ENCODE data around the gene CDSN. TPM values are rescaled to one million over a fixed set of nuclear protein-coding genes. Genes with fewer than 3 reads are reported as not detected.

The CDSN gene
- total and polyA plus RNA-seq, 2 of the 8 experiments (the other 6 are each of a cell fraction or from before 2014, with no cell fraction given): not detected

GRCh38 chr6:31142361-31142761 lies 22.1 kb upstream of the CDSN start:
- H3K36me3 ChIP-seq (ENCODE audit: control insufficient read depth in 2 of 4, insufficient read depth in 4 of 4, low read length in 3 of 4): peaks cover 2 to 30% (median 6%) of the 10 kb centered on the region in 4 experiments; a peak in 5 of 8 replicates
- no peak overlapping the region for H3K4me3 ChIP-seq (ENCODE audit: extremely low read depth in 1 of 4, insufficient read depth in 2 of 4, low read depth in 3 of 4, low read length in 4 of 4)
- no peak overlapping the region for H4K91ac ChIP-seq (replicated peaks; ENCODE audit: insufficient read length, low read length)
- H4K20me1 ChIP-seq (replicated peaks in 1 of 2; ENCODE audit: control insufficient read depth in 1 of 2, insufficient read depth in 2 of 2, low read length in 2 of 2): no peaks in the 10 kb centered on the region
- no peak overlapping the region for H4K8ac ChIP-seq (ENCODE audit: extremely low read depth, insufficient read depth, low read length)
- no peak overlapping the region for H3K23ac ChIP-seq (ENCODE audit: insufficient read length)
- no peak overlapping the region for H2BK5ac ChIP-seq (ENCODE audit: low read depth, low read length)
- H2BK20ac ChIP-seq (ENCODE audit: low read length): no peak overlapping the region
- no peak overlapping the region for H3K4me2 ChIP-seq (ENCODE audit: insufficient read depth in 1 of 2, low read depth in 2 of 2, low read length in 2 of 2)
- no peaks in the 10 kb centered on the region for H3K9me3 ChIP-seq (ENCODE audit: insufficient read depth in 2 of 2, low read depth in 1 of 2, low read length in 1 of 2)
- H4K5ac ChIP-seq (ENCODE audit: insufficient read length, low read depth, low read length): no peak overlapping the region
- H3K9ac ChIP-seq (replicated peaks in 1 of 4; ENCODE audit: extremely low read depth in 1 of 4, low read depth in 3 of 4, low read length in 3 of 4): no peak overlapping the region
- no peaks in the 10 kb centered on the region; the same call in 1 of the 2 replicates for H3K23me2 ChIP-seq (ENCODE audit: low read depth, low read length)
- H2BK15ac ChIP-seq (ENCODE audit: low read length): no peak overlapping the region
- ChIA-PET CTCF (ENCODE audit: partially characterized antibody) (interaction anchor here (0.6 to 16.4 kb wide), 9 partner anchors 12 to 734 kb away, joined by 3 to 170 read pairs (median 3); partner anchors contain the start of gene TCF19), POLR2A (ENCODE audit: partially characterized antibody) (interaction anchor here (61.6 to 68.5 kb wide), 2 partner anchors 5 to 26 kb away, joined by 2251 read pairs; partner anchors contain the start of genes CCHCR1, CDSN, POU5F1 and PSORS1C1)
- H2AFZ ChIP-seq (ENCODE audit: low read length): no peak overlapping the region
- FAIRE-seq (no peak), DNase-seq (ENCODE audit: low read depth in 1 of 2, low spot score in 2 of 2) (no peak)
- H3K4ac ChIP-seq (replicated peaks; ENCODE audit: insufficient read length, low read depth, low read length): no peak overlapping the region
- H3K4me1 ChIP-seq (replicated peaks in 1 of 4; ENCODE audit: control insufficient read depth in 3 of 4, insufficient read depth in 4 of 4, low read length in 3 of 4): peaks cover 0 to 20% (median 15%) of the 10 kb centered on the region in 4 experiments; a peak in 6 of 7 replicates
- no peak overlapping the region for H3K18ac ChIP-seq (ENCODE audit: extremely low read depth, low read length)
- H3K27me3 ChIP-seq (replicated peaks in 1 of 4; ENCODE audit: control insufficient read depth in 3 of 4, extremely low read depth in 1 of 4, insufficient read depth in 3 of 4, low read length in 3 of 4): 0 out of 7 replicates have a peak, but pooled peaks cover 0 to 2% (median 0%) of the 10 kb centered on the region in 4 experiments
- no peaks in the 10 kb centered on the region for H3K79me1 ChIP-seq (ENCODE audit: low read depth, low read length)
- H2AK5ac ChIP-seq (ENCODE audit: low read depth, low read length): no peak overlapping the region
- 0 out of 2 replicates have a peak overlapping the region, but pooled peaks have one; percentile 1 for H2BK12ac ChIP-seq (ENCODE audit: low read depth, low read length)
- no peak overlapping the region for H3K56ac ChIP-seq (replicated peaks; ENCODE audit: insufficient read length, low read depth, low read length)
- H3K79me2 ChIP-seq (ENCODE audit: control insufficient read depth in 1 of 2, insufficient read depth in 2 of 2, low read length in 2 of 2): no peaks in the 10 kb centered on the region
- H3K27ac ChIP-seq (ENCODE audit: low read depth, low read length): no peak overlapping the region
- no peak overlapping the region for H3K14ac ChIP-seq (ENCODE audit: insufficient read length)
- no peak overlapping the region for H2BK120ac ChIP-seq (replicated peaks; ENCODE audit: low read depth, low read length)
- 83% methylated on average over 2 of the region's 2 CpGs; no CpG with 5 or more reads in 1 of the 2 experiments for WGBS, 2 experiments (ENCODE audit: extremely low coverage in 1 of 2, insufficient coverage in 1 of 2, insufficient read length in 1 of 2, insufficient replicate concordance in 2 of 2, low coverage in 1 of 2, low lambda C conversion rate in 2 of 2, missing lambda C conversion rate in 1 of 2)
- TF ChIP-seq PHF8 (conservative IDR thresholded peaks at IDR 0.05; ENCODE audit: low read depth, low read length): no peak
- no peak for TF ChIP-seq ASH2L (IDR thresholded peaks at IDR 0.05; ENCODE audit: low read length)
- no peak for TF ChIP-seq GABPA (IDR thresholded peaks at IDR 0.05; ENCODE audit: borderline replicate concordance, insufficient read depth, low read length)
- TF ChIP-seq CREB1 (IDR thresholded peaks at IDR 0.05): no peak
- no peak for TF ChIP-seq YY1 (IDR thresholded peaks at IDR 0.05; ENCODE audit: low read depth, low read length)
- TF ChIP-seq RBBP5 (IDR thresholded peaks at IDR 0.05; ENCODE audit: borderline replicate concordance, low read depth, low read length): no peak
- no peak for TF ChIP-seq EGR1 (IDR thresholded peaks at IDR 0.05; ENCODE audit: borderline replicate concordance, low read depth, low read length)
- no peak for TF ChIP-seq SIRT6 (IDR thresholded peaks at IDR 0.05; ENCODE audit: low read length)
- no peak for TF ChIP-seq CTCF (IDR thresholded peaks at IDR 0.05; ENCODE audit: control extremely low read depth in 1 of 3, insufficient read depth in 1 of 3, low read depth in 1 of 3, low read length in 3 of 3)
- no peak for TF ChIP-seq SIN3A (conservative IDR thresholded peaks at IDR 0.05 in 1 of 2, IDR thresholded peaks at IDR 0.05 in 1 of 2; ENCODE audit: low read depth in 1 of 2, low read length in 2 of 2)
- TF ChIP-seq CTBP2 (IDR thresholded peaks at IDR 0.05; ENCODE audit: borderline replicate concordance, insufficient read depth, insufficient read length, low read length): no peak

Data from H1 (cell line).